Ovary (tissue), 9 donors: ENCODE data around the gene POU6F2. TPM values are rescaled to one million over a fixed set of nuclear protein-coding genes. Genes with fewer than 3 reads are reported as not detected.

Experiments used
- DNase-seq, 5 donors: peaks; one replicate each; pipeline ENCODE4 v3.0.0-alpha.2; 2019 to 2020
- H3K27ac ChIP-seq, 2 donors: fragments of 200-600 bp; one replicate each; pipeline versions ENCODE4 v1.5.1 to v1.8.0; 2019 to 2022
- H3K27me3 ChIP-seq: fragments of 200-600 bp; one replicate; pipeline ENCODE4 v1.8.0; 2022
- H3K36me3 ChIP-seq: fragments of 200-600 bp; sonication (generic); one replicate; pipeline ENCODE4 v1.5.1; 2019
- H3K4me1 ChIP-seq: one replicate; pipeline ENCODE4 v1.8.1; 2013; ENCODE audit warnings: mild to moderate bottlenecking, moderate library complexity; ENCODE audit not compliant: insufficient read depth
- H3K4me3 ChIP-seq: fragments of 200-600 bp; sonication (generic); one replicate; pipeline ENCODE4 v1.5.1; 2017
- H3K9me3 ChIP-seq, 2 donors: fragments of 200-600 bp in 1 of 2; sonication (generic) in 1 of 2; one replicate each; pipeline versions ENCODE4 v1.5.1 to v1.8.1; 2013 to 2019; ENCODE audit warnings: mild to moderate bottlenecking in 1 of 2, moderate library complexity in 1 of 2
- CTCF ChIP-seq, 3 donors: fragments of 450-650 bp in 2 of 3; fragments of 200-600 bp in 1 of 3; IDR thresholded peaks; one replicate each; pipeline versions ENCODE4 v1.5.1 to v1.8.0; 2016 to 2022; ENCODE audit warnings: antibody characterized with exemption in 3 of 3, mild to moderate bottlenecking in 1 of 3
- EP300 ChIP-seq: sonication (generic); formaldehyde crosslinking; IDR thresholded peaks from one replicate; pipeline ENCODE4 v1.6.1; 2017; ENCODE audit warnings: antibody characterized with exemption
- POLR2A ChIP-seq: fragments of 450-650 bp; IDR thresholded peaks from one replicate; pipeline ENCODE4 v1.6.1; 2017; ENCODE audit warnings: antibody characterized with exemption, mild to moderate bottlenecking, moderate library complexity
- WGBS, 3 donors: extraction: QIAGEN DNeasy Blood & Tissue Kit in 1 of 3; methylation state at CpG; one replicate each; pipeline versions ENCODE4 v1.1.5 to v1.1.7; 2013 to 2017; 5-methylcytosine and 5-hydroxymethylcytosine counted together
- intact Hi-C, 4 donors: fragments of 100-400 bp; cut with DNase I; formaldehyde crosslinking; loops; one replicate each; pipeline versions ENCODE4 v1.11.0 to v1.15.1; 2022 to 2023
- polyA plus RNA-seq, 2 donors: library from polyadenylated mRNA; stranded (reverse); fragments of 200-250 nt in 1 of 2; fragments of 350-450 nt in 1 of 2; fragmentation: Illumina TruSeq in 1 of 2; extraction: RNeasy Lipid Tissue Mini Kit (QIAGEN cat#74804) in 1 of 2; gene quantifications; one replicate each; pipeline ENCODE4 v1.2.3, GENCODE V29; 2013 to 2014
- total RNA-seq, 7 donors: library from RNA; depleted of rRNA in 2 of 7; stranded (reverse); fragments of >200 nt in 2 of 7; fragmentation: NEBNext Ultra II Directional in 3 of 7; extraction: Animal tissue kit (Norgen Biotek cat#: 25700) in 3 of 7; gene quantifications; one replicate each; pipeline versions ENCODE4 v1.1.0 to v1.2.4, GENCODE V29; 2016 to 2023
- donor health status: DM: no; HTN: no; CAD: no; lungs with moderate emphysema.
- donor health status: DM: no; HTN: no; CAD: no.
- donor health status: Bipolar disorder and iron deficiency.
- donor health status: DM: yes; HTN: yes; CAD: no.
- donor health status: DM: no; HTN: no; CAD: no.
- donor health status: DM: yes; HTN: yes; CAD: no.

Gene POU6F2
- total and polyA plus RNA-seq, 9 donors = 0.17 to 2.0 (median 0.61) TPM

DNA sequence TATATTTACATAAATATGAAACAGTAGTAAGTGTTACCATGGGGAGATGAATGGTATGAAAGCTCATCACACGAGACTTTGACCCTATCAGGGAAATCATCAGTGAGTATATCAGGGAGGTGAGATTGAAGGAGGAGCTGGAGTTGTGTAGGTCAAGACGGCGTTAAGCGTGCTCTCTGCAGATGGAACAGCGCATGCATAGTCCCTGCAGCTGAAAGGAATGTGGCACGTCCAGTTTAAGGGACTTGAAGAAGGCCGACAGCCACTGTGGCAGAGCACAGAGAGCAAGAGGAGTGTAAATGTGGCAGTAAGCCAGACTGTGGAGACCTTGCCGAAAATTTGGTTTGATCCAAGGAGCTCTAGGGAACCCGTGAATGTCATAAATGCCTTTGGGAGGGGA, 38.9 kb downstream of the POU6F2 start:
- DNase-seq = no peak
- no peaks in the 10 kb centered on the region for H3K27me3 ChIP-seq
- intact Hi-C loops = no loop called here
- H3K9me3 ChIP-seq = no peaks in the 10 kb centered on the region
- no peaks in the 10 kb centered on the region for H3K36me3 ChIP-seq
- no peak overlapping the region for H3K4me3 ChIP-seq
- TF ChIP-seq POLR2A (no peak), EP300 (no peak), CTCF (IDR thresholded peaks at IDR 0.05) (no peak)
- WGBS, 3 donors = 82 to 87% (median 84%) methylated on average over 9 of the region's 9 CpGs
- H3K27ac ChIP-seq = no peak overlapping the region
- H3K4me1 ChIP-seq = no peaks in the 10 kb centered on the region

DNA sequence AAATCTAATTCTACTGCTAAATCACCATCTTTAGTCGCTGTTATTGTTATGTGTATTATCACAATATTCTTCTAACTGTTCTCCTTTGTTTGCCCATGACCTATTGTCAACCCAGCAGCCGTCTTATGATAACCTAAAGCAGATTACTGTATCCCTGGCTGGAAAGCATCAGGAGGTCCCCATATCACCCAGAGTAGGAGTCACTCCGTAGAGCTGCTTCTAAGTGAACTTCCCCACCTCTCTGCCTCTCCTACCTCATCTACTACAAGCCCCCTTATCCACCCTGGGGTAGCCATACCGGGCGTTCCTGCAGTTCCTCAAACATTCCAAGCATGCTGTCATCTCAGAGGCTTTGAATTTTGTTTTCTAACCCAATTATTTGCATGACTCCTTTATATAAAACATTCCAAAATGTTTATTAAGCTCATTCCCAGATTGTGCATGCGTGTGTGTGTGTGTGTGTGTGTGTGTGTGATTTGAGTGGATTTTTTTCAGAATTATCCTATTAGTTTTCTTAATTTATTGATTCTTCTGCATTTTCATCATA, 39.7 kb downstream of the POU6F2 start:
- no peak for TF ChIP-seq CTCF (IDR thresholded peaks at IDR 0.05)
- no peak for TF ChIP-seq EP300
- no peak for TF ChIP-seq POLR2A

GRCh38 chr7:39022796-39023195, 45.1 kb downstream of the POU6F2 start:
- TF ChIP-seq CTCF (IDR thresholded peaks at IDR 0.05) (no peak), POLR2A (no peak)
- H3K36me3 ChIP-seq = no peaks in the 10 kb centered on the region
- no peak overlapping the region for H3K4me3 ChIP-seq
- H3K4me1 ChIP-seq = no peaks in the 10 kb centered on the region
- no peak for DNase-seq
- H3K27ac ChIP-seq = no peak overlapping the region
- no peaks in the 10 kb centered on the region for H3K9me3 ChIP-seq
- intact Hi-C loops = no loop called here
- H3K27me3 ChIP-seq = no peaks in the 10 kb centered on the region
- 93 to 98% (median 96%) methylated on average over 2 of the region's 2 CpGs for WGBS, 3 donors

More for the DNA sequence above, 39.7 kb downstream of the POU6F2 start:
- intact Hi-C loops = no loop called here
- Histone ChIP-seq H3K4me3 (no peak overlapping the region), H3K36me3 (no peaks in the 10 kb centered on the region), H3K27me3 (no peaks in the 10 kb centered on the region), H3K27ac (no peak overlapping the region), H3K9me3 (no peaks in the 10 kb centered on the region), H3K4me1 (no peaks in the 10 kb centered on the region)
- DNase-seq = no peak
- 43 to 57% (median 49%) methylated on average over 6 of the region's 6 CpGs for WGBS, 3 donors

- Histone ChIP-seq H3K27me3 (no peaks in the 10 kb centered on the region), H3K27ac (no peak overlapping the region), H3K4me3 (no peak overlapping the region), H3K4me1 (no peaks in the 10 kb centered on the region), H3K9me3 (no peaks in the 10 kb centered on the region), H3K36me3 (no peaks in the 10 kb centered on the region)
- intact Hi-C loops = no loop called here
- 2 to 9% (median 3%) methylated on average over 4 of the region's 4 CpGs for WGBS, 3 donors
- TF ChIP-seq POLR2A = no peak
- no peak for TF ChIP-seq CTCF (IDR thresholded peaks at IDR 0.05)
- TF ChIP-seq EP300 = no peak
- no peak for DNase-seq
Measured at GRCh38 chr7:39027491-39027890, 49.8 kb downstream of the POU6F2 start.
